ENCODE measurements around the gene NRARP.
"Not testable (repeated sequence)": the region's sequence is repeated elsewhere in the genome, so short reads cannot be mapped to it uniquely, and the experiment has no call there.

DNA sequence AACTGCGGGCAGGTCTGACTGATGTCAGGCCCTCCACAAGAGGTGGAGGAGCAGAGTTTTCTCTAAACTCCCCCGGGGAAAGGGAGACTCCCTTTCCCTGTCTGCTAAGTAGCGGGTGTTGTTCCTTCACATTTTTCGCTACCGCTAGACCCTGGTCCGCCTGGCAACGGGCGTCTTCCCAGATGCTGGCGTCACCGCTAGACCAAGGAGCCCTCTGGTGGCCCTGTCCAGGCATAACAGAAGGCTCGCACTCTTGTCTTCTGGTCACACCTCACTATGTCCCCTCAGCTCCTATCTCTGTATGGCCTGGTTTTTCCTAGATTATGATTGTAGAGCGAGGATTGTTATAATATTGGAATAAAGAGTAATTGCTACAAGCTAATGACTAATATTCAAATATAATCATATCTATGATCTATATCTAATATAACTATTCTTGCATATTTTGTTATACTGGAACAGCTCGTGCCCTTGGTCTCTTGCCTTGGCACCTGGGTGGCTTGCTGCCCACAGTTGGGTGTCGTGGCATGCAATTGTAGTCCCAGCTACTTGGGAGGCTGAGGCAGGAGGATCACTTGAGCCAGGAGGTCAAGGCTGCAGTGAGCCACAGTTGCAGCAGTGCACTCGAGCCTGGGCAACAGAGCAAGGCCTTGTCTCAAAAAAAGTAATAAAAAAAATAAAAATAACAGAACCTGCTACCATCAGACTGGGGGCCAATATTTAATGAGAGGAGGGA lies 39.7 kb downstream of the NRARP start:
- TF ChIP-seq, protein P1, sequence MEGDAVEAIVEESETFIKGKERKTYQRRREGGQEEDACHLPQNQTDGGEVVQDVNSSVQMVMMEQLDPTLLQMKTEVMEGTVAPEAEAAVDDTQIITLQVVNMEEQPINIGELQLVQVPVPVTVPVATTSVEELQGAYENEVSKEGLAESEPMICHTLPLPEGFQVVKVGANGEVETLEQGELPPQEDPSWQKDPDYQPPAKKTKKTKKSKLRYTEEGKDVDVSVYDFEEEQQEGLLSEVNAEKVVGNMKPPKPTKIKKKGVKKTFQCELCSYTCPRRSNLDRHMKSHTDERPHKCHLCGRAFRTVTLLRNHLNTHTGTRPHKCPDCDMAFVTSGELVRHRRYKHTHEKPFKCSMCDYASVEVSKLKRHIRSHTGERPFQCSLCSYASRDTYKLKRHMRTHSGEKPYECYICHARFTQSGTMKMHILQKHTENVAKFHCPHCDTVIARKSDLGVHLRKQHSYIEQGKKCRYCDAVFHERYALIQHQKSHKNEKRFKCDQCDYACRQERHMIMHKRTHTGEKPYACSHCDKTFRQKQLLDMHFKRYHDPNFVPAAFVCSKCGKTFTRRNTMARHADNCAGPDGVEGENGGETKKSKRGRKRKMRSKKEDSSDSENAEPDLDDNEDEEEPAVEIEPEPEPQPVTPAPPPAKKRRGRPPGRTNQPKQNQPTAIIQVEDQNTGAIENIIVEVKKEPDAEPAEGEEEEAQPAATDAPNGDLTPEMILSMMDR (IDR thresholded peaks at IDR 0.05; ENCODE audit: low read depth, low read length, poor library complexity, severe bottlenecking): not testable (repeated sequence)
- not testable (repeated sequence) for TF ChIP-seq EZH2phosphoT487 (IDR thresholded peaks at IDR 0.05; ENCODE audit: borderline replicate concordance, low read length)
